Right lobe of liver (tissue), 4 donors: ENCODE data around the gene CLCC1.

ENCODE experiments used
- POLR2A ChIP-seq: fragments of 450-650 bp; IDR thresholded peaks from one replicate; pipeline ENCODE4 v1.6.1; 2017; ENCODE audit warnings: antibody characterized with exemption, mild to moderate bottlenecking
- TF ChIP-seq, protein P1 (sequence below), 4 donors: fragments of 200-600 bp in 3 of 4; fragments of 450-650 bp in 1 of 4; IDR thresholded peaks; one replicate each; pipeline versions ENCODE4 v1.5.1 to v1.8.0; 2016 to 2022; ENCODE audit warnings: antibody characterized with exemption in 4 of 4, mild to moderate bottlenecking in 2 of 4
- donor health status: DM: no; HTN: no; CAD: no.
- donor health status: DM: no; HTN: no; CAD: no.
- donor health status: DM: no; HTN: yes; CAD: no.

- TF ChIP-seq, protein P1, sequence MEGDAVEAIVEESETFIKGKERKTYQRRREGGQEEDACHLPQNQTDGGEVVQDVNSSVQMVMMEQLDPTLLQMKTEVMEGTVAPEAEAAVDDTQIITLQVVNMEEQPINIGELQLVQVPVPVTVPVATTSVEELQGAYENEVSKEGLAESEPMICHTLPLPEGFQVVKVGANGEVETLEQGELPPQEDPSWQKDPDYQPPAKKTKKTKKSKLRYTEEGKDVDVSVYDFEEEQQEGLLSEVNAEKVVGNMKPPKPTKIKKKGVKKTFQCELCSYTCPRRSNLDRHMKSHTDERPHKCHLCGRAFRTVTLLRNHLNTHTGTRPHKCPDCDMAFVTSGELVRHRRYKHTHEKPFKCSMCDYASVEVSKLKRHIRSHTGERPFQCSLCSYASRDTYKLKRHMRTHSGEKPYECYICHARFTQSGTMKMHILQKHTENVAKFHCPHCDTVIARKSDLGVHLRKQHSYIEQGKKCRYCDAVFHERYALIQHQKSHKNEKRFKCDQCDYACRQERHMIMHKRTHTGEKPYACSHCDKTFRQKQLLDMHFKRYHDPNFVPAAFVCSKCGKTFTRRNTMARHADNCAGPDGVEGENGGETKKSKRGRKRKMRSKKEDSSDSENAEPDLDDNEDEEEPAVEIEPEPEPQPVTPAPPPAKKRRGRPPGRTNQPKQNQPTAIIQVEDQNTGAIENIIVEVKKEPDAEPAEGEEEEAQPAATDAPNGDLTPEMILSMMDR (IDR thresholded peaks at IDR 0.05) = no peak
- TF ChIP-seq POLR2A = no peak
Observed at GRCh38 chr1:108955111-108955510, 8.2 kb downstream of the CLCC1 start.
